HFFc6 (cell line): ENCODE data around the gene SH3D21. TPM values are rescaled to one million over a fixed set of nuclear protein-coding genes. Genes with fewer than 3 reads are reported as not detected.

Experiments used
- DNase-seq: peaks from one replicate; pipeline ENCODE4 v3.0.0-alpha.2; 2018
- H3K27ac Mint-ChIP-seq: 2 replicates; pipeline ENCODE4 v1.8.0; 2020; ENCODE audit warnings: mild to moderate bottlenecking, mixed read lengths
- H3K27me3 Mint-ChIP-seq: 2 replicates; pipeline ENCODE4 v1.8.0; 2021; ENCODE audit warnings: mild to moderate bottlenecking, moderate library complexity, mixed read lengths; ENCODE audit not compliant: insufficient read depth
- H3K36me3 Mint-ChIP-seq: 2 replicates; pipeline ENCODE4 v1.8.0; 2021; ENCODE audit warnings: low read depth, mixed read lengths
- H3K4me1 Mint-ChIP-seq: 2 replicates; pipeline ENCODE4 v1.8.0; 2020; ENCODE audit warnings: low read depth, mixed read lengths
- H3K4me3 Mint-ChIP-seq: 2 replicates; pipeline ENCODE4 v1.8.0; 2020; ENCODE audit warnings: mild to moderate bottlenecking, moderate library complexity, mixed read lengths
- H3K9me3 Mint-ChIP-seq: 2 replicates; pipeline ENCODE4 v1.8.0; 2020; ENCODE audit warnings: mild to moderate bottlenecking, mixed read lengths
- CTCF ChIP-seq: fragments of 200-600 bp; sonication (generic); IDR thresholded peaks from 2 replicates; pipeline ENCODE4 v1.5.0; 2021; ENCODE audit warnings: antibody characterized with exemption, mild to moderate bottlenecking
- total RNA-seq, 6 experiments: library from RNA; stranded (reverse); fragmentation: NEBNext Ultra II Directional; extraction: Animal tissue kit (Norgen Biotek cat#: 25700); gene quantifications; 2 replicates in 1 of 6; 3 replicates in 5 of 6; pipeline ENCODE4 v1.2.3, GENCODE V29; 2021

Gene SH3D21
- total RNA-seq, 6 experiments from 2014 or later, result 2.7 to 5.3 (median 2.9) TPM

DNA sequence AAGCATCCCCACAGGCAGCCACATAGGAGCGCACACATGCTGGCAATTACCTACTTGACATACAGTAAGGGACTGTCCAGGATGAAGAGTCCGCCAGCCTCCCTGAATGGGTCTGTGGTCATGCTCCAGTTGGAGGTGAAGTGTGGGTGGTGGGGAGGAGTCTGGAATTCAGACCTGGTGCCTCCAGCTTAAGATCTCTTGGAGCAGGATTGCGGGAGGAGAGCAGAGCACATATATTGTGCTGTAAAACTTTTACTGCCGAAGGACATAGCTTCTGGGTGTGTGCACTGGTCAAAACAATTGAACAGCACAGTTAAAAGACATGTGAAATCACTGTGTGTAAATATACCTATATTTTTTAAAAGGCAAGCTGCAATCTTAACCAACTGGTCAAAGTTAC is 61.6 kb downstream of the SH3D21 start:
- Mint-ChIP-seq H3K9me3 (no peaks in the 10 kb centered on the region), H3K27ac (peak overlapping the region; percentile 93), H3K4me1 (peaks cover 63% of the 10 kb centered on the region), H3K36me3 (peaks cover 5% of the 10 kb centered on the region; the same call in 1 of the 2 replicates), H3K27me3 (peaks cover 2% of the 10 kb centered on the region; the same call in 1 of the 2 replicates), H3K4me3 (no peak overlapping the region)
- TF ChIP-seq CTCF, result no peak
- no peak for DNase-seq

- DNase-seq, result peak; percentile 56
- H3K9me3 Mint-ChIP-seq, result no peaks in the 10 kb centered on the region
- H3K4me3 Mint-ChIP-seq, result no peak overlapping the region
- peak; percentile 97 for TF ChIP-seq CTCF
- peaks cover 2% of the 10 kb centered on the region; the same call in 1 of the 2 replicates for H3K27me3 Mint-ChIP-seq
- peaks cover 11% of the 10 kb centered on the region for H3K36me3 Mint-ChIP-seq
- H3K27ac Mint-ChIP-seq, result peak overlapping the region; percentile 69
- H3K4me1 Mint-ChIP-seq, result peaks cover 78% of the 10 kb centered on the region
These were observed 63.1 kb downstream of the SH3D21 start for GRCh38 chr1:36369061-36369861.

Other genes starting within 250 kb of the SH3D21 start
- not detected for gene TEKT2, start 222.3 kb upstream of the SH3D21 start, total RNA-seq
- gene ADPRS, start 217.5 kb upstream of the SH3D21 start, total RNA-seq, result 10 to 100 TPM; 24.4 to 30.9 (median 27.0) TPM
- gene COL8A2, start 181.1 kb upstream of the SH3D21 start, total RNA-seq, result 1 to 10 TPM; 1.9 to 6.4 (median 2.4) TPM
- gene TRAPPC3, start 156.9 kb upstream of the SH3D21 start, total RNA-seq, result 10 to 100 TPM; 76.6 to 93.4 (median 78.6) TPM
- gene MAP7D1, start 150.2 kb upstream of the SH3D21 start, total RNA-seq, result 100 to 1,000 TPM; 202 to 234 (median 210) TPM
- 100 to 1,000 TPM; 116 to 126 (median 121) TPM for gene THRAP3, start 81.9 kb upstream of the SH3D21 start, total RNA-seq
- 100 to 1,000 TPM; 152 to 206 (median 155) TPM for gene EVA1B, start 17.3 kb downstream of the SH3D21 start, total RNA-seq
- gene STK40, start 79.6 kb downstream of the SH3D21 start, total RNA-seq, result 10 to 100 TPM; 24.1 to 26.5 (median 25.1) TPM
- 10 to 100 TPM; 44.6 to 58.7 (median 49.6) TPM for gene LSM10, start 91.5 kb downstream of the SH3D21 start, total RNA-seq
- 10 to 100 TPM in 1 of 6 experiments, 1 to 10 TPM in 5; 6.0 to 11.0 (median 7.2) TPM for gene OSCP1, start 144.1 kb downstream of the SH3D21 start, total RNA-seq
- gene MRPS15, start 158.0 kb downstream of the SH3D21 start, total RNA-seq, result 10 to 100 TPM; 74.1 to 96.1 (median 88.4) TPM
- gene CSF3R, start 176.5 kb downstream of the SH3D21 start, total RNA-seq, result not detected